ENCODE data around the gene EFNA4.

- TF ChIP-seq, protein P1, sequence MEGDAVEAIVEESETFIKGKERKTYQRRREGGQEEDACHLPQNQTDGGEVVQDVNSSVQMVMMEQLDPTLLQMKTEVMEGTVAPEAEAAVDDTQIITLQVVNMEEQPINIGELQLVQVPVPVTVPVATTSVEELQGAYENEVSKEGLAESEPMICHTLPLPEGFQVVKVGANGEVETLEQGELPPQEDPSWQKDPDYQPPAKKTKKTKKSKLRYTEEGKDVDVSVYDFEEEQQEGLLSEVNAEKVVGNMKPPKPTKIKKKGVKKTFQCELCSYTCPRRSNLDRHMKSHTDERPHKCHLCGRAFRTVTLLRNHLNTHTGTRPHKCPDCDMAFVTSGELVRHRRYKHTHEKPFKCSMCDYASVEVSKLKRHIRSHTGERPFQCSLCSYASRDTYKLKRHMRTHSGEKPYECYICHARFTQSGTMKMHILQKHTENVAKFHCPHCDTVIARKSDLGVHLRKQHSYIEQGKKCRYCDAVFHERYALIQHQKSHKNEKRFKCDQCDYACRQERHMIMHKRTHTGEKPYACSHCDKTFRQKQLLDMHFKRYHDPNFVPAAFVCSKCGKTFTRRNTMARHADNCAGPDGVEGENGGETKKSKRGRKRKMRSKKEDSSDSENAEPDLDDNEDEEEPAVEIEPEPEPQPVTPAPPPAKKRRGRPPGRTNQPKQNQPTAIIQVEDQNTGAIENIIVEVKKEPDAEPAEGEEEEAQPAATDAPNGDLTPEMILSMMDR (IDR thresholded peaks at IDR 0.05; ENCODE audit: insufficient read depth, low read depth, low read length) = no peak
- TF ChIP-seq EZH2 (IDR thresholded peaks at IDR 0.05; ENCODE audit: insufficient read depth, low read length) = no peak
These were observed 12.2 kb upstream of the EFNA4 start for GRCh38 chr1:155051342-155051776.
